Pancreas (tissue), 10 donors: Measurements from ENCODE around the gene HRH3. TPM values are rescaled to one million over a fixed set of nuclear protein-coding genes. Genes with fewer than 3 reads are reported as not detected.

ENCODE experiments used
- ATAC-seq, 4 donors: fragments of 200-7000 bp; cut with Tn5 transposase; one replicate each; pipeline versions ENCODE4 v1.8.0 to v1.9.1; 2020; ENCODE audit warnings: mild to moderate bottlenecking in 4 of 4, moderate library complexity in 4 of 4
- DNase-seq, 6 donors: peaks; one replicate each; pipeline ENCODE4 v3.0.0-alpha.2; 2020
- FAIRE-seq: peaks from 2 replicates; lab custom pipeline; 2012; peaks lifted over from hg19 to GRCh38; lab: Jason Lieb, UNC
- H3K27ac ChIP-seq, 4 donors: fragments of 200-600 bp; sonication (generic); 1 replicate in 3 of 4; 2 replicates in 1 of 4; pipeline versions ENCODE4 v1.5.0 to v1.8.0; 2020
- H3K27me3 ChIP-seq, 4 donors: fragments of 200-600 bp; one replicate each; pipeline ENCODE4 v1.8.0; 2021
- H3K36me3 ChIP-seq, 3 donors: fragments of 200-600 bp; sonication (generic) in 1 of 3; one replicate each; pipeline versions ENCODE4 v1.5.0 to v1.8.0; 2020 to 2021
- H3K4me1 ChIP-seq, 3 donors: fragments of 200-600 bp; one replicate each; pipeline ENCODE4 v1.8.0; 2021
- H3K4me3 ChIP-seq, 4 donors: fragments of 200-600 bp; sonication (generic) in 2 of 4; one replicate each; pipeline versions ENCODE4 v1.5.0 to v1.8.0; 2020 to 2021
- H3K9me3 ChIP-seq, 4 donors: fragments of 200-600 bp; one replicate each; pipeline ENCODE4 v1.8.0; 2021
- CTCF ChIP-seq, 4 donors: fragments of 200-600 bp; sonication (generic) in 3 of 4; IDR thresholded peaks; one replicate each; pipeline versions ENCODE4 v1.5.0 to v1.8.0; 2021; ENCODE audit warnings: antibody characterized with exemption in 4 of 4
- WGBS, 2 donors: extraction: QIAGEN DNeasy Blood & Tissue Kit; methylation state at CpG; one replicate each; pipeline ENCODE4 v1.1.7; 2013; 5-methylcytosine and 5-hydroxymethylcytosine counted together
- intact Hi-C, 3 donors: fragments of 100-400 bp; cut with DNase I; formaldehyde crosslinking; loops; one replicate each; pipeline versions ENCODE4 v1.11.1 to v1.14.2; 2022
- polyA plus RNA-seq, 2 donors: library from polyadenylated mRNA; stranded (reverse); fragments of 200-250 nt; gene quantifications; one replicate each; pipeline ENCODE4 v1.2.3, GENCODE V29; 2013
- total RNA-seq, 6 donors: library from RNA; stranded (reverse); fragmentation: NEBNext Ultra II Directional in 4 of 6; extraction: Animal tissue kit (Norgen Biotek cat#: 25700) in 4 of 6; gene quantifications; one replicate each; pipeline versions ENCODE4 v1.2.1 to v1.2.4, GENCODE V29; 2021 to 2023
- donor health status: healthy with polysubstance abuse.
- donor health status: DM: no; HTN: no; CAD: no; lungs with moderate emphysema.
- donor health status: DM: no; HTN: no; CAD: no.
- donor health status: control.
- donor health status: control.
- donor health status: Bipolar disorder and iron deficiency.
- donor health status: DM: yes; HTN: yes; CAD: no.
- donor health status: DM: no; HTN: no; CAD: no.
- donor health status: DM: no; HTN: no; CAD: no.
- donor health status: DM: yes; HTN: yes; CAD: no.

Gene HRH3
- total and polyA plus RNA-seq, 8 donors: 0.02 to 0.08 (median 0.04) TPM; not detected in 5

GRCh38 chr20:62172666-62173065, 47.4 kb downstream of the HRH3 start:
- no peak overlapping the region for H3K27ac ChIP-seq
- intact Hi-C loops: loop anchor here in 1 of 3 donors (10.0 kb wide), 1 partner anchor 212 kb away; the partner anchor contains the start of gene RPS21
- WGBS, 2 donors: 93 to 96% methylated on average over 15 to 18 of the region's 18 CpGs
- DNase-seq (peak in 2 of 6 donors; percentile 14 to 63), FAIRE-seq (no peak), ATAC-seq (no peak)
- H3K4me3 ChIP-seq: no peak overlapping the region
- H3K4me1 ChIP-seq: no peaks in the 10 kb centered on the region
- no peaks in the 10 kb centered on the region for H3K9me3 ChIP-seq
- no peaks in the 10 kb centered on the region for H3K27me3 ChIP-seq
- peaks cover 0 to 23% (median 7%) of the 10 kb centered on the region in 3 donors for H3K36me3 ChIP-seq
- TF ChIP-seq CTCF (IDR thresholded peaks at IDR 0.05): no peak

- H3K36me3 ChIP-seq: peaks cover 0 to 24% (median 7%) of the 10 kb centered on the region in 3 donors
- no peak overlapping the region for H3K27ac ChIP-seq
- FAIRE-seq (no peak), ATAC-seq (no peak), DNase-seq (peak in 1 of 6 donors; percentile 5)
- H3K27me3 ChIP-seq: no peaks in the 10 kb centered on the region
- intact Hi-C loops: loop anchor here in 1 of 3 donors (10.0 kb wide), 1 partner anchor 214 kb away; the partner anchor contains the start of gene RPS21
- no peaks in the 10 kb centered on the region for H3K4me1 ChIP-seq
- no peak overlapping the region for H3K4me3 ChIP-seq
- WGBS, 2 donors: 91 to 92% methylated on average over 8 of the region's 8 CpGs
- no peaks in the 10 kb centered on the region for H3K9me3 ChIP-seq
- no peak for TF ChIP-seq CTCF (IDR thresholded peaks at IDR 0.05)
These were observed 48.8 kb downstream of the HRH3 start for GRCh38 chr20:62171245-62171644.

GRCh38 chr20:62170536-62170935, 49.5 kb downstream of the HRH3 start:
- Histone ChIP-seq H3K4me3 (no peak overlapping the region), H3K36me3 (peaks cover 0 to 32% (median 7%) of the 10 kb centered on the region in 3 donors), H3K27ac (no peak overlapping the region), H3K27me3 (no peaks in the 10 kb centered on the region), H3K4me1 (no peaks in the 10 kb centered on the region), H3K9me3 (no peaks in the 10 kb centered on the region)
- WGBS, 2 donors: 91 to 96% methylated on average over 9 of the region's 9 CpGs
- TF ChIP-seq CTCF (IDR thresholded peaks at IDR 0.05): no peak
- intact Hi-C loops: loop anchor here in 1 of 3 donors (10.0 kb wide), 1 partner anchor 214 kb away; the partner anchor contains the start of gene RPS21
- FAIRE-seq (no peak), ATAC-seq (no peak), DNase-seq (peak in 2 of 6 donors; percentile 11 to 28)

GRCh38 chr20:62168890-62169435, 51.1 kb downstream of the HRH3 start:
- FAIRE-seq (no peak), DNase-seq (peak in 2 of 6 donors; percentile 25 to 58), ATAC-seq (no peak)
- WGBS, 2 donors: 93 to 95% methylated on average over 23 of the region's 23 CpGs
- intact Hi-C loops: no loop called here
- no peaks in the 10 kb centered on the region for H3K27me3 ChIP-seq
- no peaks in the 10 kb centered on the region for H3K4me1 ChIP-seq
- no peak overlapping the region for H3K27ac ChIP-seq
- H3K36me3 ChIP-seq: peaks cover 0 to 36% (median 4%) of the 10 kb centered on the region in 3 donors
- no peaks in the 10 kb centered on the region for H3K9me3 ChIP-seq
- TF ChIP-seq CTCF (IDR thresholded peaks at IDR 0.05): no peak
- H3K4me3 ChIP-seq: no peak overlapping the region

GRCh38 chr20:62168061-62168460, 52.0 kb downstream of the HRH3 start:
- FAIRE-seq (no peak), ATAC-seq (no peak), DNase-seq (peak in 1 of 6 donors; percentile 6)
- H3K9me3 ChIP-seq: no peaks in the 10 kb centered on the region
- H3K27ac ChIP-seq: no peak overlapping the region
- TF ChIP-seq CTCF (IDR thresholded peaks at IDR 0.05): no peak
- H3K36me3 ChIP-seq: peaks cover 0 to 42% (median 7%) of the 10 kb centered on the region in 3 donors
- no peaks in the 10 kb centered on the region for H3K27me3 ChIP-seq
- intact Hi-C loops: no loop called here
- H3K4me3 ChIP-seq: no peak overlapping the region
- WGBS, 2 donors: 90 to 94% methylated on average over 4 of the region's 4 CpGs
- H3K4me1 ChIP-seq: no peaks in the 10 kb centered on the region
